ENCODE measurements around the gene COL5A1.

The COL5A1 gene

DNA sequence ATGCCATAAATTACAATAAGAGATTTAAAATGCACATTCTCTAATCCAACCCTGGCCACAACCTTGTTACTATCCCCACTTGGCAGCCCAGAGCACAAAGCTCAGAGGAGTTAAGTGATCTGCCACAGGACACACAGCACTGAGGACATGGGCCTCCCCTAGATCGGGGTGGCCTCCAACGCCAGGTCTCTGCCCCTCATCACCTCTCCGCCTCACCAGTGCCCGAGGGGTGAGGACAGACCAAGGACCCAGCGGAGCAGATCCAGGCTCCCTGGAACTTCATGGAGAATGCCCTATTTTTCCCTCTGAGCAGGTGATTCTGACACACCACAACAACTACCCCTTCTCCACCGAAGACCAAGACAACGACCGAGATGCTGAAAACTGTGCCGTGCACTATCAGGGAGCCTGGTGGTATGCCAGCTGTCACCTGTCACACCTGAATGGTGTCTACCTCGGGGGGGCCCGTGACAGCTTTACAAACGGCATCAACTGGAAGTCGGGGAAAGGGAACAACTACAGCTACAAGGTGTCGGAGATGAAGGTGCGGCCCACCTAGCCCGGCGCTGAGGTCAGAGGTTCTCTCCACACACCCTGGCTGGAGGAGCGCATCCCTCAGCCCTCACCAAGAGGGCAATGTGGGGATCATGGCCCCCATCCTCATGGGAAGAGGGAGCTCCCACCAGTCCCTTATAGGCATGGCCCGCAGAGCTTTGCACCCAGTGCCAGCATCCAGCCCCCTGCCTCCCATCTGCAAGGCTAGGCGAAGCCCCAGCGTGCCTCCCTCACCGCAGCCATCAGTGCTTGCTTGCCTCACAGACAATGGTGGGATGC, 226.5 kb downstream of the COL5A1 start:
- no peak for DNase-seq

DNA sequence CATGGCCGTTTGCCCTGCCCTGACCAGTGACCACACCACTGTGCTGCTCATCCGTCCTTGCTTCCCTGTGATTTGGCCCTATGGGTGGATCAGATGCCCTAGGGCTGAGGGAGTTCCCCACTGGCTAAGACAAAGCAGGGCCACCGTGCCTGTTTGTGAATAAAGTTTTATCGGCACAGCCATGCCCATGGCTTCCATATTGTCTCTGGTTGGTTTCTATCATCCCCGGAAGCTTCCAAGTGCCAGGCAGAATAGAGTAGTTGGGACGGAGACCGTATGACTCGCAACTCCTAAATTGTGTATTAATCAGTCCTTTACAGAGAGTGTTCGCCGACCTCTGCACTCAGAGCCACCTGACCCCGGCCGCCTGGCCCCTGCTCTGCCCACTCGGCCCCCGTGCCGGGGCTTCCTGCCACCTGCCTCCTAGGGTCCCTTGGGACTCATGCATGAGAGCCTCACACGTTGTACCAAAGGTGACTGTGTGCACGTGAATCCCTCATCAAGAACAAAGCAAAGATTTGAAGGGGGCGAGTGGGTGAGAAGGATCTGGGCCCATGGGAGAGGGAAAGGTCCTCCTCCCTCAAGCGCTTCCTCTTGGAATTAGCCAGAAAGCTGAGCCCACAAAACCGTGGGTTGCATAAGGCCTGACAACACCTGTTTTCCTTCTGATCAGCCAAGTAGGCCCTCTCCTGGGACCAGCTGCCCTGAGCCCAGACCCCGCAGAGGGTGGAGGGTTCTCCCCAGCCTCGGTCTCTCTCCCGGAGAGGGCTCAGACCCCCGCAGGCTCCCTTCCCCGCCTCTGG, 227.3 kb downstream of the COL5A1 start:
- DNase-seq: no peak

DNA sequence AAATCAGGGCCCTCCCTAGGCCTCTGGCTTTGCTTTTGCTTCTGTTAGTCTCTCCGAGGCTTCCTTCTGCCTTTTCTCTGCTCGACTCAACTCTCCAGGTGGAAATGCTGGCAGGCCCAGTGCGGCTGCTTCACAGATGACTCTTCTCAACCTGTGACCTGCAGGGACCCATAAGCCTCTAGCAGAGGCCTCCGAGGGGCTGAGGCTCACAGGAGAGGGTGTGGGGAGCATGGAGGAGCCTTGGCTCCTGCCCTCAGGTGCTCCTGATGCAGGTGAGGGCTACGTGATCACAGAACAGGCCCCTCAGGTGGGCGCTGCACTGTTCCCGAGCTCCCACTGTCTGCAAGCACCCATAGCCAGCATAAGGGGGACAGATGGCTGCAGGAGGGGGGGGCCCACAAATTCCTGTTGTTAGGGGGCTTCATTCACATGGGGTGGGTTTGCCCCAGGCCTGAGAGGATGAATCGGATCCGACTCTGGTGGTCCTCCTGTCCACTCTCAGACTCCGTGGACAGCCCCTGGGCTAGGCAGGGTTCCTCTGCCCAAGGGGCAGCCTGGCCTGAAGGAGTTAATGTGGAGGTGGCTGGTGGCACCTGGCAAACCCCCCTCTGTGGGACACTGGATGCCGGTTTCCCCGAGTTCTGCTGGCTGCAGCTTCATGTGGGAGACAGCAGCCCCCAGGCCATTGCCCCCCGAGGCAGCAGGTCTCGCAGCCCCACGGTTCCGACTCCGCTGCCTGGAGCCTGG, 228.1 kb downstream of the COL5A1 start:
- DNase-seq: no peak

DNA sequence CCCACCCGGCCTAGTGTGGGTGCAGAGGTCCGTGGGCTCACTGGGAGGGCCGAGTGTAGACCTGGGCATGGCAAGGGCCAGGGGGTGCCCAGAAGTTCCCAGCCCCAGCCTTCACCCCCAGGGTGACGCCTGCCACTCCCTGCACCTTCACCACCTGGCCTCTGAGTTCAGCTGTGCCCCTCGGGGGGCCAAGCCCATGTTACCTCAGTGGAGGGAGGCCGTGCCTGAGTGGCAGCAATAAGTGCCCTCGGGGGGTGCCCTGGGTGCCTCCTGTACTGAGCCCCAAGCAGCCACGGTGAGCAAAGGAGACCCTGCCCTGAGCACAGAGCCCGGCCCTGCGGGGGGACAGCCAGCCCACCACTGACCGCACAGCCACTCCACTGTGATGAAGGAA, 228.7 kb downstream of the COL5A1 start:
- no peak for DNase-seq

DNA sequence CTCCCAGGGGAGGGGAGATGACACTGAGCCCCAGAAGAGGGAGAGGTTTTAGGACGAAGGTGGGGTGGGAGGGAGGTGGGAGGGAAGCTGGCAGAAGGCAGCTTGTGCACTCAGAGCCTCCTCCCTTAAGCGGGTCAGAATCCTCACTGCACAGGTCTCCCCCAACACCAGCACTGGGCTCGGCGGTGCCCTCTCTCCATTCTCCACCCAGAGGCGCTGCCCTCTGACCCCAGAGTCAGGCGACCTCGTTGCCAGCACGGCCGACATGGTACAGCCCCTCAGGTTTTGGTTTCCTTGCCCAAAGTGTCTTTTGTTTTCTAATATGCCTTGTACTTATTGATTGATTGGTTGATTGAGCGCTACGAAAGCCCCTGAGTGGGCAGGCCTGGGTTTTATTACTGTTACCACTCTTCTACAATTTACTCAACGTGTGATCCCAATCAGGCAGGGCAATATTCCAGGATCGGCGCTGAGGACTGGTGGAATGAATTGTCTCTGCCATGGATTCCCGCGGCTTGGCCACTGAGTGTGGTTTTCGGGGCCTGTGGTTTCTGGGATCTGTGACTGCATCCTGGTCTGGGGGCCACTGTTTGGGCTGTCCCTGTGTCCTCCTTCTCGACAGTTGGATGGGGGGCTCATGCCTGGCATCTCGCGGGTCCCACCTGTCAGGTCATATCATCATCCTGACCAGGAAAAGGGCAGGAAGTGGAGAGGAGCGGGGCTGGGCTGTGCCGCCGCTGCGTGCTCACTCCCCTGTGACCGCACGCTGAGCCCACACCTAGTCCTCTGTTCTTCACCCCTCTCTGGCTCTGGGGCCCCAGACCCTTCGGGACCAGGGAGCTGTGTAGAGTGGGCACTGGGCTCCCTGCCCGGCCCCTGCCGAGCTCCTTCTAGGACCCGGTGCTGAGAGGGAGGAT, 229.4 kb downstream of the COL5A1 start:
- no peak for DNase-seq

DNA sequence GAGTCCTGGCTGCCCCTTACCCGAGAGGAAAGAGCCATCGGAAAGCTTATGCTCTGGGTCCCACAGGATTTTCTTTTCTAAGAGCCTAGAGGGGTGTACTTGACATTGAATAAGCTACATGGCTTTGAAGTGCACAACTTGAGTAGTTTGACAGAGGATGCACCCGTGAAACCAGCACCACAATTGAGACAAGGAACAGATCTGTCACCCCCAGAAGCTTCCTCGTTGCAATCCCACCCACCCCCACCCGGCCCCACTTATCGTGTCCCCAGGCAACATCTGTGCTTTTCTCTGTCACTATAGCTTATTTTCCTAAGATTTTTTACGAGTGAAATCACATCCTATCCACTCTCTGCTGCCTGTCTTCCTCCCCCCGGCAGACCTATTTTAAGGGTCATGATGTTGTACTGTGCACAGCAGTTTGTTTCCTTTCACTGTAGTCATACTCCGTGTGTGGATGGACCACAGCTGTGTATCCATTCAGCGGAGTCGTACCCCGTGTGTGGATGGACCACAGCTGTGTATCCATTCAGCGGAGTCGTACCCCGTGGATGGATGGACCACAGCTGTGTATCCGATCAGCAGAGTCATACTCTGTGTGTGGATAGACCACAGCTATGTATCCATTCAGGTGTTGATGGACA, 230.2 kb downstream of the COL5A1 start:
- DNase-seq: no peak

GRCh38 chr9:134872482-134873231, 231.1 kb downstream of the COL5A1 start:
- no peak for DNase-seq

GRCh38 chr9:134875371-134875770, 233.8 kb downstream of the COL5A1 start:
- no peak for DNase-seq

DNA sequence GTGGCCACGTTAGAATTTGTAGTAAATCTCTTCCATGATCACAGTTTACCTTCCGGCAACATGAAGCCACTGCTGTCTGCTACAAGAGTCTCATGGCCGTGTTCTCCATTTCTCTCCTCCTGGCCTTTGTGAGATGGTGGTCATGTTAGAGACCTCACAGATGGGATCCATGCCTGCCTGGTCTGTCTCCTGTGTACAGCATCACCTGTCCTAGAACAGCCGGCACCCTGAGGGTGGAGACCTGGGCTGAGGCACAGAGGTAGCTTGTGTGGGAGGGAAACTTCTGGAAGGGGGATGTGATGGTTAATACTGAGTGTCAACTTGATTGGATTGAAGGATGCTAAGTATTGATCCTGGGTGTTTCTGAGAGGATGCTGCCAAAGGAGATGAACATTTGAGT, 235.9 kb downstream of the COL5A1 start:
- DNase-seq: no peak

GRCh38 chr9:134879664-134880483, 238.3 kb downstream of the COL5A1 start:
- DNase-seq: no peak

GRCh38 chr9:134880484-134881312, 239.1 kb downstream of the COL5A1 start, which contains the start of gene FCN2:
Gene FCN2 (plus strand): TSS chr9:134880810. CDS start chr9:134880822, 12 bp downstream.
- no peak for DNase-seq

GRCh38 chr9:134881313-134881670, 239.7 kb downstream of the COL5A1 start:
- no peak for DNase-seq

DNA sequence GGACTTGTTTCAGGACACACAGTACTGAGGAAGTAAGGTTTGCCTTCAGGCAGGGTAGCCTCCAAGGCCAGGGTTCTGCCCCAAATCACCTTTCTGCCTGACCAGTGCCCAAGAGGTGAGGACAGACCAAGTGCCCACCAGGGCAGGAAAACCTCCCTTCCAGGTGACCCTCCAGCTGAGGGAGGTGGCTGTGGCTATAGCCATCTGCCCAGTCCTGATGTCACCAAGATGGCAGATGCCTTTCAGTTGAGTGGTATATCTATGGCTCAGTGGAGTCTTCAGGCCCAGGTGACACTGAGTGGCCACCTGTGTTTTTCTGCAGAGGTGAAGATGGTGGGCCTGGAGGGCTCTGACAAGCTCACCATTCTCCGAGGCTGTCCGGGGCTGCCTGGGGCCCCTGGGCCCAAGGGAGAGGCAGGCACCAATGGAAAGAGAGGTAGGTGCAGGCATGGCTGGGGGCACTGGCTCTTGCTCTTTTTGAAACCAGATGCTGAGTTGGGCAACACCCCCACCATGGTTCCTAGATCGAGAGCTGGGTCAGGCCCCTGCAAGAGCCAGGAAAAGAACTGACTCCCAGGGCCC, 240.7 kb downstream of the COL5A1 start:
- DNase-seq: no peak

DNA sequence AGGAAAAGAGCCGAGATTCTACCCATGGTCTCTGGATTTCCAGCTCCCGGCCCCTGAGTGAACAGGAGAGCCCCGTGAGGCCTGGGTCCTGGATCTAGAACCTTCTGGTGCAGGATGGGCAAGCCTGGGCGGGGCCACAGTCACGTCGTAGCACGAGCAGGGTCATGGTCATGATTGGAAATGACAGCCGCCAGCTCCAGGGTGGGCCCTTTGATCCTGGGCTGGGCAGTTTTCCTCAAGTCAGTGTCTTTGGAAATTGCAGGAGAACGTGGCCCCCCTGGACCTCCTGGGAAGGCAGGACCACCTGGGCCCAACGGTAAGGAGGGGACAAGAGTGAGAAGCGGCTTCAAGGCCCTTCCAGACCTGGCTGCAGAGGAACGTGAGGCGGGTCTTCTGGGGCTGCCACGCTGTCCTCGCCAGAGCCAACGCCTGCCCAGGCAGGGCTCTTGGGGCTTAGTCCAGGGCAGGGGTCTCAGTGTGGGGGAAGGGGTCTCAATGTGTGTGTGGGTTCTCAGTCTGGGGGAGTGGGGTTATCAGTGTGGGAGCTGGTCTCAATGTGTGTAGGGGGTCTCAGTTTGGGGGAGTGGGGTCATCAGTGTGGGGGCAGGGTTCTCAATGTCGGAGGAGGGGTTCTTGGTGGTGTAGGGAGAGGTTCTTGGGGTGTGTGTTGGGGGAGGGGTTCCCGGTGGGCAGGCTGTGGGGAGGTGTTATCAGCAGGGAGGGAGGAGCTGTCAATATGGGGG, 241.6 kb downstream of the COL5A1 start:
- DNase-seq: no peak

GRCh38 chr9:134884492-134884891, 242.9 kb downstream of the COL5A1 start:
- DNase-seq: no peak

DNA sequence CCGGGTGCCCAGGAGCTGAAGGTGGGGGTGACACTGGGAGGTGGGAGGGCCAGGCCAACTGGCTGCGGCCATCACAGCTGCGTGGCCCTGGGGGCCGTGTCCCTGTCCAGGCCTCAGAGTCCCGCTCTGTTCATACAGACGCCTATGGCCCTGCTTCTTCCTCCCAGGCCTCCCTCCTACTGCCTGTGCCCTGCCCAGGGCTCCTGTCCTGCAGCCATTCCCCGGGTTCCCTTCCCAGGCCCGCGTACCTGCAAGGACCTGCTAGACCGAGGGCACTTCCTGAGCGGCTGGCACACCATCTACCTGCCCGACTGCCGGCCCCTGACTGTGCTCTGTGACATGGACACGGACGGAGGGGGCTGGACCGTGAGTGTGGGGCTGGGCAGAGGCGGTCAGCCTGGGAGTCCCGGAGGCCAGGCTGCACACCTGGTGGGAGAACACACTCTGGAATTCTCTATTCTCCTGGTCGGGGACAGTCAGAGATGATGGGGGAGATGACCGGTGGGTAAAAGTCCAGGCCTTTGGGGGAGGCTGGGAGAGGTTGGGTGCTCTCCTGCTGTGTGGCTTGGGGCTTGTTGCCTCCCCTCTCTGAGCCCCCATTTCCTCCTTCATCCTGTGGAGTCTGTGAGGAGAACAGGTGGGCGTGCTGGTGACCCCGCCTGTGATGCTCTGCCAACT, 243.5 kb downstream of the COL5A1 start:
- no peak for DNase-seq

GRCh38 chr9:134885679-134886412, 244.2 kb downstream of the COL5A1 start:
- no peak for DNase-seq
